Tibial nerve (tissue), 4 donors: ENCODE data around the gene FXYD5.

ENCODE experiments used
- EP300 ChIP-seq, 2 donors: sonication (generic); formaldehyde crosslinking; IDR thresholded peaks; one replicate each; pipeline ENCODE4 v1.6.1; 2017; ENCODE audit warnings: antibody characterized with exemption in 2 of 2, mild to moderate bottlenecking in 1 of 2
- POLR2A ChIP-seq, 2 donors: fragments of 450-650 bp; IDR thresholded peaks; one replicate each; pipeline ENCODE4 v1.6.1; 2017; ENCODE audit warnings: antibody characterized with exemption in 2 of 2, mild to moderate bottlenecking in 2 of 2, moderate library complexity in 2 of 2
- TF ChIP-seq, protein P1 (sequence below), 5 experiments: fragments of 200-600 bp in 3 of 5; fragments of 450-650 bp in 2 of 5; sonication (generic) in 3 of 5; IDR thresholded peaks; one replicate each; pipeline ENCODE4 v1.5.1; 2016 to 2019; ENCODE audit warnings: antibody characterized with exemption in 5 of 5, mild to moderate bottlenecking in 3 of 5, moderate library complexity in 2 of 5

DNA sequence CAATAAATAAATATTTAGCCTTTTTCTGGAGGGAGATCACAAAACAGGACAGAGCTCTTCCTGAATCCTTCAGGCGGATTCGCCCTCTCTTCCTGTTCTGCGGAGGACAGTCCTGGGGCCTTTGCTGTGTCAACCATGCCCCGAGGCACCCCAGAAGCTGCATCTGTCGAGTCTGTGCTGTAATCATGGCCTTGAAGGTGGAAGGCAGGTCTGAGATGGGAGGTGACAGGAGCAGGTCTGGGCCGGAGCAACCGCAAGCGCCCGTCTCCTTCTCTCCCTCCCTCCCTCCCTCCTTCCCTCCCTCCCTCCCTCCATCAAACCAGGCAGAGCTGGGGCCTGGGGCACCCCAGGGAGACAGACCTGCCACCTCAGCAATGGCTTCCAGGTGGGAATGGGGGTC, 43.6 kb upstream of the FXYD5 start:
- TF ChIP-seq, protein P1, sequence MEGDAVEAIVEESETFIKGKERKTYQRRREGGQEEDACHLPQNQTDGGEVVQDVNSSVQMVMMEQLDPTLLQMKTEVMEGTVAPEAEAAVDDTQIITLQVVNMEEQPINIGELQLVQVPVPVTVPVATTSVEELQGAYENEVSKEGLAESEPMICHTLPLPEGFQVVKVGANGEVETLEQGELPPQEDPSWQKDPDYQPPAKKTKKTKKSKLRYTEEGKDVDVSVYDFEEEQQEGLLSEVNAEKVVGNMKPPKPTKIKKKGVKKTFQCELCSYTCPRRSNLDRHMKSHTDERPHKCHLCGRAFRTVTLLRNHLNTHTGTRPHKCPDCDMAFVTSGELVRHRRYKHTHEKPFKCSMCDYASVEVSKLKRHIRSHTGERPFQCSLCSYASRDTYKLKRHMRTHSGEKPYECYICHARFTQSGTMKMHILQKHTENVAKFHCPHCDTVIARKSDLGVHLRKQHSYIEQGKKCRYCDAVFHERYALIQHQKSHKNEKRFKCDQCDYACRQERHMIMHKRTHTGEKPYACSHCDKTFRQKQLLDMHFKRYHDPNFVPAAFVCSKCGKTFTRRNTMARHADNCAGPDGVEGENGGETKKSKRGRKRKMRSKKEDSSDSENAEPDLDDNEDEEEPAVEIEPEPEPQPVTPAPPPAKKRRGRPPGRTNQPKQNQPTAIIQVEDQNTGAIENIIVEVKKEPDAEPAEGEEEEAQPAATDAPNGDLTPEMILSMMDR (IDR thresholded peaks at IDR 0.05) = no peak
- TF ChIP-seq POLR2A (IDR thresholded peaks at IDR 0.05) (no peak), EP300 (IDR thresholded peaks at IDR 0.05) (no peak)
